MM.1S (cell line): ENCODE measurements around the gene SRPK2.

Experiments used
- EZH2 ChIP-seq: fragments of 300-600 bp; sonication (generic); optimal IDR thresholded peaks from 2 replicates; pipeline ENCODE3; 2017; ENCODE audit warnings: low read depth, mild to moderate bottlenecking, antibody characterized with exemption, low read length, mixed read lengths
- EZH2phosphoT487 ChIP-seq: fragments of 300-600 bp; sonication (generic); IDR thresholded peaks from 2 replicates; pipeline ENCODE4 v1.6.1; 2018; ENCODE audit warnings: antibody characterized with exemption, low read length
- TF ChIP-seq, protein P1 (sequence below): fragments of 300-600 bp; sonication (generic); IDR thresholded peaks from 2 replicates; pipeline ENCODE4 v1.5.1; 2016; ENCODE audit warnings: antibody characterized with exemption, low read length, mixed read lengths

DNA sequence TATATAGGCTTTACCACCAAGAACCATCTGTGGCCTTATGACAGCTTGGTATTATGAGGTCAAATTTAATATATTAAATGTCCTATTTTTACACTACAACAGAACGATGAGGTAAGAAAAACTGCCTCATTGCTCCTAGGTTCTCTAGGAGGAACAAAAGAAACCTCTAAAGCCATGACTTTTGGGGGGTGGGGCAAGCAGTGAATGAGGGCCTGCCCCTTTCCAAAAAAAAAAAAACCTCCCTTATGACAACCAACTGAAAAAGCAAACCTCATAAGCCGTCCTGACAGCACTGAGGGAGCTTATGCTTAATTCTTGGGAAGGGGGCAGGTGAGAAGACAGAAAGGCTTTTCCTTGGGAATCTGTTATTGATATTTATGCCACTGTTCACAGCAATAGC is 258.1 kb downstream of the SRPK2 start:
- TF ChIP-seq EZH2 (no peak), EZH2phosphoT487 (no peak)
- TF ChIP-seq, protein P1, sequence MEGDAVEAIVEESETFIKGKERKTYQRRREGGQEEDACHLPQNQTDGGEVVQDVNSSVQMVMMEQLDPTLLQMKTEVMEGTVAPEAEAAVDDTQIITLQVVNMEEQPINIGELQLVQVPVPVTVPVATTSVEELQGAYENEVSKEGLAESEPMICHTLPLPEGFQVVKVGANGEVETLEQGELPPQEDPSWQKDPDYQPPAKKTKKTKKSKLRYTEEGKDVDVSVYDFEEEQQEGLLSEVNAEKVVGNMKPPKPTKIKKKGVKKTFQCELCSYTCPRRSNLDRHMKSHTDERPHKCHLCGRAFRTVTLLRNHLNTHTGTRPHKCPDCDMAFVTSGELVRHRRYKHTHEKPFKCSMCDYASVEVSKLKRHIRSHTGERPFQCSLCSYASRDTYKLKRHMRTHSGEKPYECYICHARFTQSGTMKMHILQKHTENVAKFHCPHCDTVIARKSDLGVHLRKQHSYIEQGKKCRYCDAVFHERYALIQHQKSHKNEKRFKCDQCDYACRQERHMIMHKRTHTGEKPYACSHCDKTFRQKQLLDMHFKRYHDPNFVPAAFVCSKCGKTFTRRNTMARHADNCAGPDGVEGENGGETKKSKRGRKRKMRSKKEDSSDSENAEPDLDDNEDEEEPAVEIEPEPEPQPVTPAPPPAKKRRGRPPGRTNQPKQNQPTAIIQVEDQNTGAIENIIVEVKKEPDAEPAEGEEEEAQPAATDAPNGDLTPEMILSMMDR = no peak
